HepG2 (cell line): ENCODE data around the gene DRG1. TPM values are rescaled to one million over a fixed set of nuclear protein-coding genes. Genes with fewer than 3 reads are reported as not detected.

Source experiments
- CCAR2 ChIP-seq: fragments of 200-400 bp; formaldehyde crosslinking; optimal IDR thresholded peaks from 2 replicates; pipeline ENCODE3; 2018; ENCODE audit warnings: low read depth, mild to moderate bottlenecking, low read length, moderate library complexity
- DNMT3B ChIP-seq: conservative IDR thresholded peaks from 2 replicates; pipeline ENCODE4 v1.6.1; 2016; ENCODE audit warnings: missing biosample characterization, control low read depth
- IRX3 ChIP-seq: sonication (generic); formaldehyde crosslinking; IDR thresholded peaks from 2 replicates; pipeline ENCODE4 v1.8.1; 2023; ENCODE audit warnings: mild to moderate bottlenecking, low read depth, missing genetic modification reagents, borderline replicate concordance
- TEAD2 ChIP-seq: sonication (generic); formaldehyde crosslinking; IDR thresholded peaks from 2 replicates; pipeline ENCODE4 v1.9.0; 2021; ENCODE audit warnings: missing genetic modification reagents
- ZFP82 ChIP-seq: sonication (generic); formaldehyde crosslinking; IDR thresholded peaks from 2 replicates; pipeline ENCODE4 v1.5.1; 2020; ENCODE audit warnings: mild to moderate bottlenecking, missing genetic modification reagents, borderline replicate concordance
- ZNF101 ChIP-seq: sonication (generic); formaldehyde crosslinking; IDR thresholded peaks from 2 replicates; pipeline ENCODE4 v1.4.0; 2020; ENCODE audit warnings: mild to moderate bottlenecking, low read depth, missing genetic modification reagents, borderline replicate concordance
- ZNF251 ChIP-seq: sonication (generic); formaldehyde crosslinking; IDR thresholded peaks from 2 replicates; pipeline ENCODE4 v1.9.0; 2021; ENCODE audit warnings: mild to moderate bottlenecking, missing genetic modification reagents
- ZNF256 ChIP-seq: sonication (generic); formaldehyde crosslinking; conservative IDR thresholded peaks from 2 replicates; pipeline ENCODE4 v1.4.0; 2020; ENCODE audit warnings: missing genetic modification reagents
- ZNF816 ChIP-seq: sonication (generic); formaldehyde crosslinking; IDR thresholded peaks from 2 replicates; pipeline ENCODE4 v1.8.0; 2022; ENCODE audit warnings: missing genetic modification reagents, mild to moderate bottlenecking, borderline replicate concordance
- ZSCAN9 ChIP-seq: IDR thresholded peaks from 2 replicates; pipeline ENCODE4 v1.6.1; 2016; ENCODE audit warnings: borderline replicate concordance
- polyA plus RNA-seq, 8 experiments: library from polyadenylated mRNA; depleted of rRNA in 3 of 8; stranded (reverse) in 7 of 8; unstranded in 1 of 8; fragments of >200 nt; fragmentation: Illumina TruSeq in 4 of 8; extraction: Trizol in 4 of 8; gene quantifications; 2 replicates each; pipeline versions ENCODE4 v1.2.1 to v1.2.3, GENCODE V29; 2011 to 2016; ENCODE audit warnings: low read depth in 4 of 8, missing spikeins in 1 of 8, mixed read lengths in 1 of 8; ENCODE audit not compliant: insufficient read depth in 1 of 8
- total RNA-seq, 5 experiments: library from RNA; depleted of rRNA; stranded (reverse); fragments of >200 nt; fragmentation: Illumina TruSeq; extraction: Trizol; gene quantifications; 2 replicates each; pipeline ENCODE4 v1.2.3, GENCODE V29; 2016; ENCODE audit warnings: low read depth in 1 of 5
- TF ChIP-seq, protein P1 (sequence below): sonication (generic); formaldehyde crosslinking; IDR thresholded peaks from one replicate; pipeline ENCODE4 v1.5.1; 2020; ENCODE audit warnings: mild to moderate bottlenecking, missing genetic modification reagents; ENCODE audit errors: not compliant biosample characterization
- TF ChIP-seq, protein P2 (sequence below): sonication (generic); formaldehyde crosslinking; conservative IDR thresholded peaks from 2 replicates; pipeline ENCODE4 v1.4.0; 2020; ENCODE audit warnings: missing genetic modification reagents
- TF ChIP-seq, protein P3 (sequence below): sonication (generic); formaldehyde crosslinking; IDR thresholded peaks from 2 replicates; pipeline ENCODE4 v1.9.0; 2022; ENCODE audit warnings: low read depth, missing genetic modification reagents
- TF ChIP-seq, protein P4 (sequence below): sonication (generic); formaldehyde crosslinking; IDR thresholded peaks from 2 replicates; pipeline ENCODE4 v1.4.0; 2020; ENCODE audit warnings: missing genetic modification reagents

Gene DRG1
- total and polyA plus RNA-seq, 2 of the 13 experiments (the other 11 are each of a cell fraction or from before 2014, with no cell fraction given): 59.0 to 94.8 TPM

- TF ChIP-seq, protein P1, sequence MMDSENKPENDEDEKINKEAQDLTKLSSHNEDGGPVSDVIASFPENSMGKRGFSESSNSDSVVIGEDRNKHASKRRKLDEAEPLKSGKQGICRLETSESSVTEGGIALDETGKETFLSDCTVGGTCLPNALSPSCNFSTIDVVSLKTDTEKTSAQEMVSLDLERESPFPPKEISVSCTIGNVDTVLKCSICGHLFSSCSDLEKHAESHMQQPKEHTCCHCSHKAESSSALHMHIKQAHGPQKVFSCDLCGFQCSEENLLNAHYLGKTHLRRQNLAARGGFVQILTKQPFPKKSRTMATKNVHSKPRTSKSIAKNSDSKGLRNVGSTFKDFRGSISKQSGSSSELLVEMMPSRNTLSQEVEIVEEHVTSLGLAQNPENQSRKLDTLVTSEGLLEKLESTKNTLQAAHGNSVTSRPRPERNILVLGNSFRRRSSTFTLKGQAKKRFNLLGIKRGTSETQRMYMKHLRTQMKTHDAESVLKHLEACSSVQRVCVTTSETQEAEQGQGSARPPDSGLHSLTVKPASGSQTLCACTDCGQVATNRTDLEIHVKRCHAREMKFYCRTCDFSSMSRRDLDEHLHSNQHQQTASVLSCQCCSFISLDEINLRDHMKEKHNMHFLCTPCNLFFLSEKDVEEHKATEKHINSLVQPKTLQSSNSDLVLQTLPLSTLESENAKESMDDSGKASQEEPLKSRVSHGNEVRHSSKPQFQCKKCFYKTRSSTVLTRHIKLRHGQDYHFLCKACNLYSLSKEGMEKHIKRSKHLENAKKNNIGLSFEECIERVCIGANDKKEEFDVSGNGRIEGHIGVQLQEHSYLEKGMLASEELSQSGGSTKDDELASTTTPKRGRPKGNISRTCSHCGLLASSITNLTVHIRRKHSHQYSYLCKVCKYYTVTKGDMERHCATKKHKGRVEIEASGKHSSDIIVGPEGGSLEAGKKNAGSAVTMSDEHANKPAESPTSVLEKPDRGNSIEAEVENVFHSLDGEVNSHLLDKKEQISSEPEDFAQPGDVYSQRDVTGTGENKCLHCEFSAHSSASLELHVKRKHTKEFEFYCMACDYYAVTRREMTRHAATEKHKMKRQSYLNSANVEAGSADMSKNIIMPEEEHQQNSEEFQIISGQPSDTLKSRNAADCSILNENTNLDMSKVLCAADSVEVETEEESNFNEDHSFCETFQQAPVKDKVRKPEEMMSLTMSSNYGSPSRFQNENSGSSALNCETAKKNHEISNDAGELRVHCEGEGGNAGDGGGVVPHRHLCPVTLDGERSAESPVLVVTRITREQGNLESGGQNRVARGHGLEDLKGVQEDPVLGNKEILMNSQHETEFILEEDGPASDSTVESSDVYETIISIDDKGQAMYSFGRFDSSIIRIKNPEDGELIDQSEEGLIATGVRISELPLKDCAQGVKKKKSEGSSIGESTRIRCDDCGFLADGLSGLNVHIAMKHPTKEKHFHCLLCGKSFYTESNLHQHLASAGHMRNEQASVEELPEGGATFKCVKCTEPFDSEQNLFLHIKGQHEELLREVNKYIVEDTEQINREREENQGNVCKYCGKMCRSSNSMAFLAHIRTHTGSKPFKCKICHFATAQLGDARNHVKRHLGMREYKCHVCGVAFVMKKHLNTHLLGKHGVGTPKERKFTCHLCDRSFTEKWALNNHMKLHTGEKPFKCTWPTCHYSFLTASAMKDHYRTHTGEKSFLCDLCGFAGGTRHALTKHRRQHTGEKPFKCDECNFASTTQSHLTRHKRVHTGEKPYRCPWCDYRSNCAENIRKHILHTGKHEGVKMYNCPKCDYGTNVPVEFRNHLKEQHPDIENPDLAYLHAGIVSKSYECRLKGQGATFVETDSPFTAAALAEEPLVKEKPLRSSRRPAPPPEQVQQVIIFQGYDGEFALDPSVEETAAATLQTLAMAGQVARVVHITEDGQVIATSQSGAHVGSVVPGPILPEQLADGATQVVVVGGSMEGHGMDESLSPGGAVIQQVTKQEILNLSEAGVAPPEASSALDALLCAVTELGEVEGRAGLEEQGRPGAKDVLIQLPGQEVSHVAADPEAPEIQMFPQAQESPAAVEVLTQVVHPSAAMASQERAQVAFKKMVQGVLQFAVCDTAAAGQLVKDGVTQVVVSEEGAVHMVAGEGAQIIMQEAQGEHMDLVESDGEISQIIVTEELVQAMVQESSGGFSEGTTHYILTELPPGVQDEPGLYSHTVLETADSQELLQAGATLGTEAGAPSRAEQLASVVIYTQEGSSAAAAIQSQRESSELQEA: peak; percentile 86
- TF ChIP-seq ZNF816 (CRISPR knock-in tag) (no peak; the same call in 1 of the 2 replicates), ZNF256 (peak; percentile 80; the same call in 1 of the 2 replicates), CCAR2 (no peak), ZSCAN9 (CRISPR knock-in tag) (peak; percentile 65), ZNF251 (CRISPR knock-in tag) (0 out of 2 replicates have a peak, but pooled peaks have one; percentile 34), TEAD2 (CRISPR knock-in tag) (0 out of 2 replicates have a peak, but pooled peaks have one; percentile 49), IRX3 (CRISPR knock-in tag) (no peak), DNMT3B (CRISPR knock-in tag) (no peak), ZFP82 (CRISPR knock-in tag) (no peak), ZNF101 (CRISPR knock-in tag) (no peak)
- TF ChIP-seq, protein P2, sequence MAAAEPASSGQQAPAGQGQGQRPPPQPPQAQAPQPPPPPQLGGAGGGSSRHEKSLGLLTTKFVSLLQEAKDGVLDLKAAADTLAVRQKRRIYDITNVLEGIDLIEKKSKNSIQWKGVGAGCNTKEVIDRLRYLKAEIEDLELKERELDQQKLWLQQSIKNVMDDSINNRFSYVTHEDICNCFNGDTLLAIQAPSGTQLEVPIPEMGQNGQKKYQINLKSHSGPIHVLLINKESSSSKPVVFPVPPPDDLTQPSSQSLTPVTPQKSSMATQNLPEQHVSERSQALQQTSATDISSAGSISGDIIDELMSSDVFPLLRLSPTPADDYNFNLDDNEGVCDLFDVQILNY (CRISPR knock-in tag): no peak; the same call in 1 of the 2 replicates
- TF ChIP-seq, protein P3, sequence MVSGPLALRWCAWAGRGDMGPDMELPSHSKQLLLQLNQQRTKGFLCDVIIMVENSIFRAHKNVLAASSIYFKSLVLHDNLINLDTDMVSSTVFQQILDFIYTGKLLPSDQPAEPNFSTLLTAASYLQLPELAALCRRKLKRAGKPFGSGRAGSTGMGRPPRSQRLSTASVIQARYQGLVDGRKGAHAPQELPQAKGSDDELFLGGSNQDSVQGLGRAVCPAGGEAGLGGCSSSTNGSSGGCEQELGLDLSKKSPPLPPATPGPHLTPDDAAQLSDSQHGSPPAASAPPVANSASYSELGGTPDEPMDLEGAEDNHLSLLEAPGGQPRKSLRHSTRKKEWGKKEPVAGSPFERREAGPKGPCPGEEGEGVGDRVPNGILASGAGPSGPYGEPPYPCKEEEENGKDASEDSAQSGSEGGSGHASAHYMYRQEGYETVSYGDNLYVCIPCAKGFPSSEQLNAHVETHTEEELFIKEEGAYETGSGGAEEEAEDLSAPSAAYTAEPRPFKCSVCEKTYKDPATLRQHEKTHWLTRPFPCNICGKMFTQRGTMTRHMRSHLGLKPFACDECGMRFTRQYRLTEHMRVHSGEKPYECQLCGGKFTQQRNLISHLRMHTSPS: peak; percentile 61; the same call in 1 of the 2 replicates
- TF ChIP-seq, protein P4, sequence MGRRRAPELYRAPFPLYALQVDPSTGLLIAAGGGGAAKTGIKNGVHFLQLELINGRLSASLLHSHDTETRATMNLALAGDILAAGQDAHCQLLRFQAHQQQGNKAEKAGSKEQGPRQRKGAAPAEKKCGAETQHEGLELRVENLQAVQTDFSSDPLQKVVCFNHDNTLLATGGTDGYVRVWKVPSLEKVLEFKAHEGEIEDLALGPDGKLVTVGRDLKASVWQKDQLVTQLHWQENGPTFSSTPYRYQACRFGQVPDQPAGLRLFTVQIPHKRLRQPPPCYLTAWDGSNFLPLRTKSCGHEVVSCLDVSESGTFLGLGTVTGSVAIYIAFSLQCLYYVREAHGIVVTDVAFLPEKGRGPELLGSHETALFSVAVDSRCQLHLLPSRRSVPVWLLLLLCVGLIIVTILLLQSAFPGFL (CRISPR knock-in tag): no peak
These were observed at the start of gene DRG1 (continued) for GRCh38 chr22:31399211-31400022.
